C1 segment of cervical spinal cord (tissue), 14 donors: ENCODE data around the gene KLHL25.

Source experiments
- DNase-seq, 14 donors: peaks; one replicate each; lab custom pipeline; 2025; lab: John Stamatoyannopoulos, UW

The KLHL25 gene

GRCh38 chr15:85777250-85778106 is 17.2 kb downstream of the KLHL25 start:
- DNase-seq: no peak

DNA sequence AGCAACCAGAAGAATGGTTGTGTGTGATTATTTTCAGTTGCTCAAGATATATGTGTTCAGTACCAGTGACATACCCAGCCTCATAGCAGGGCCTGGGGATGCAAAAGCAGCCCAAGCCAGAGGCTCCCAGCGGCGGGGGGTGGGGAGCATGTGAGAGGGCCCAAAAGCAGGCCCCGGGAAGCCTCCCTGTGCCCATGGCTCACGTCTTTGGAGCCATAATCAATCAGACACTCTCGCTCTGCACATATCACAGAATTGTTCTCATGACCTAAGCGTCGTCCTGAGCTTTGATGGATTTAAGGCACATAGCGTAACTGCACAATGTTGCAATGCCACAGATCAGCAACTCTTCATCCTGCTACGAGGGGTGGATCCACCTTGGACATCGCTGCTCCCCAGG is 20.8 kb downstream of the KLHL25 start:
- no peak for DNase-seq

DNA sequence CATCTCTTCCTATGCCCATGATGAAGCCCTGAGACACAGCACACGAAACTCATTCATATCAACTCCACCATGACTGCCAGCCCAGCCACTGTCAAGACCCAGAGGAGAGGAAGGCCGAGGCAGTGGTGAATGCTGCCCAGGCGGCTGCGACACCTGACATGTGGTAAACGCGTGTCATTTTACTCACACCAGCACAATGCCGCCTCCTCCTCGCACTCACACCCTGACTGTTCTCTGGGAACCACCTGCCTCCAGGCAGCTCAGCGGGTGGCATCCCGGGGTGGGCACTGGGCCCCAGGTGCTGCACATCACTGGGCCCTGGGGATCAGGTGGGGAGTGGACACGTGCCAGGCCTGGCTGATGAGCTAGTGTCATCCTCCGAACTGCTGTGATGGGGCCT is 21.5 kb downstream of the KLHL25 start:
- DNase-seq: no peak

- DNase-seq: peak in 3 of 14 donors; percentile 8 to 32 (median 11)
Observed at GRCh38 chr15:85772668-85773067, 22.1 kb downstream of the KLHL25 start.

DNA sequence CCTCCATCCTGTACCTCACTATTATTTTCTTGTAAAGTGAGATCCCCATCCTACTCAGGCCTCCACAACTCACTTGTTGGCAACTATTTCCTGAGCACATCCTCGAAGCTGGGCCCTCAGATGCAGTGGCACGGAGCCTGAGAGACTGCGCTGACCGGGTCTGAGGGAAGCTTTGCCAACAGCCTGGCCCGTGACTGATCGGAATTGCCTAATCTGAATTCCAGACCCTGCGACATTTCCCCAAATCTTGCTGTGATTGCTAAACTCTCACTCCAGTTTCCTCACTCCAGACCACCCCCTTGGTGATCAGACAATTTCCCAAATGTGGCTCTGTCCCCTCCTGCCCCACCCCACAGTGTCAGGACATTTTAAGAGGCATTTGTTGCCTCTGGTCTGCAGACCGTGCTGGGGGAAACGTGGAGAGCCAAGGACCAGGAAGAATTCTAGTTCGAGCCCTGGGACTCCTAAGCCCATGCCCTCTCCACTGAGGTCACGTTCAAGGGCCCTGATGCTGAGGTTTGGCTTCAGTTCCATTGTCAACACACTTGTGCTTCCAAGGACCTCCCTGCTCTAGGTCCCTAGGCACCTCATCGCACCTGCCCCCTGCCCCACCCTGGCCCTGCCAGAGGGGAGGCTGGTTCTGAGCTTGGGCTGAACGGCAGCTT is 22.8 kb downstream of the KLHL25 start:
- peak in 1 of 14 donors; percentile 40 for DNase-seq

- no peak for DNase-seq
Observed at GRCh38 chr15:85771271-85771670, 23.5 kb downstream of the KLHL25 start.

GRCh38 chr15:85770096-85771041 is 24.4 kb downstream of the KLHL25 start:
- no peak for DNase-seq

DNA sequence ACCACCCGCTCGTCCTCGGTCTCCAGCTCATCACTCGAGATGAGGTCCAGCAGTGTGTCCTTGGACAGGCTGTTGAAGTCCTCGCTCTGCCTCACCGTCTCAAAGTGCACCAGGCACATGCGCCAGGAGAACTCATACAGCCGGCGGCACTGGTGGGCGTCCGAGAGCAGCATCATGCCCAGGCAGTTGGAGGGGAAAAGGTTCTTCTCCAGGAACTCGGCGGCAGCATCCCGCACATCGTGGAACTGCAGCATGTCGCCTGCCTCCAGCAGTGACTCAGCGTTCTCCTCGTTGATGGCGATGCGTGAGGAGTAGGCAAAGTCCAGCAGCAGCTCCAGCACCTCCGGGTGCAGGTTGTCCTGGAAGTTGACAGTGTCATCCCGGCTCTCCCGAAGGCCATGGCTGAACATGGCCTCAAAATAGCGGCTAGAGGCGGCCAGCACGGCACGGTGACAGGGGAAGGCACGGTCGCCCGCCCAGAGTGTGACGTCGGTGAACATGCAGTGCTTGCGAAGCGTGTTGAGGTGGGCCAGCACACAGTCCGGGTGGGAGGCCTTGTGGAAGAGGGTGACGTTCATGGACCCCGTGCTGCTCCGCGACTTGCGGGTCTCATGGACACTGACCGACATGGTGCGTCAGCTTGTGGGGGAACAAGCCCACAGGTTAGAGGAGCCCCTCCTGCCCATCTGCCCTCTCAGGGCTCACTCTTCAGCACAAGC is 25.4 kb downstream of the KLHL25 start:
- no peak for DNase-seq

- no peak for DNase-seq
Observed at GRCh38 chr15:85768595-85769168, 26.0 kb downstream of the KLHL25 start.

DNA sequence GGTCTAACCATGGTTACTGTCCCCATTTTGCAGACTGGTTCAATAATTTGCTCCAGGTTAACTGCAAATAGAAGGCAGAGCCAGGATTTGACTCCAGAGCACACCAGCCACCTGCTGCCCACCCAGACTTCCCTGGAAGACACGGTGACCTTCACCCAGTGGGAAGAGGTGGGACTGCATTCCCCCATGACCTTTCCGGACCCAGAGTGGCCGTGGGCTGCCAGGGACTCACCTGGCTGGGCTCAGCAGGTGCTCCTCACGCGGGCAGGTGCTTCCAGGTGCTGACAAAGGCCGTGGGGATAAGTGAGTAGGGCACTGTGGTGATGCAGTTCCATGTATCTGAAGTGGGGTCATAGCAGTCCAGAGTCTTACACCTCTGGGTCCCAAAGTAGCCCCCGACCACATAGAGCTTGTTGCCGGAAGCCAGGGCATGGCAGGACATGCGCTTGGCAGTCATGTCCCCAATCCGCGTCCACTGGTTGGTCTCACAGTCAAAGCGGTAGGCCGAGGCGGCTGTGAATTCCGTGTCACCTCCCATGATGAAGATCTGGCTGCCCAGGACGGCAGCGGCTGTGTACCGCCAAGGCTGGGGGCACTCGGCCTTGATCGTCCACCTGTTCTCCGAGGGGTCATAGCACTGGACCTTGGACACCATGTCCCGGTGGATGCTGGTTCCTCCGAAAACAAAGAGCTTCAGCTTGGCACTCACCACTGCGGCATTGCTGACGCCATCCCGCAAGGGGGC is 26.8 kb downstream of the KLHL25 start:
- no peak for DNase-seq

GRCh38 chr15:85766001-85766831 is 28.5 kb downstream of the KLHL25 start:
- peak in 6 of 14 donors; percentile 18 to 71 (median 26) for DNase-seq

GRCh38 chr15:85764649-85765277 is 30.0 kb downstream of the KLHL25 start:
- DNase-seq: no peak

GRCh38 chr15:85763673-85764633 is 30.8 kb downstream of the KLHL25 start:
- peak in 2 of 14 donors; percentile 12 to 47 for DNase-seq

- peak in 6 of 14 donors; percentile 42 to 66 (median 54) for DNase-seq
Observed at GRCh38 chr15:85763157-85763556, 31.6 kb downstream of the KLHL25 start.

GRCh38 chr15:85762756-85763127 is 32.0 kb downstream of the KLHL25 start:
- peak in 3 of 14 donors; percentile 42 to 60 (median 52) for DNase-seq

DNA sequence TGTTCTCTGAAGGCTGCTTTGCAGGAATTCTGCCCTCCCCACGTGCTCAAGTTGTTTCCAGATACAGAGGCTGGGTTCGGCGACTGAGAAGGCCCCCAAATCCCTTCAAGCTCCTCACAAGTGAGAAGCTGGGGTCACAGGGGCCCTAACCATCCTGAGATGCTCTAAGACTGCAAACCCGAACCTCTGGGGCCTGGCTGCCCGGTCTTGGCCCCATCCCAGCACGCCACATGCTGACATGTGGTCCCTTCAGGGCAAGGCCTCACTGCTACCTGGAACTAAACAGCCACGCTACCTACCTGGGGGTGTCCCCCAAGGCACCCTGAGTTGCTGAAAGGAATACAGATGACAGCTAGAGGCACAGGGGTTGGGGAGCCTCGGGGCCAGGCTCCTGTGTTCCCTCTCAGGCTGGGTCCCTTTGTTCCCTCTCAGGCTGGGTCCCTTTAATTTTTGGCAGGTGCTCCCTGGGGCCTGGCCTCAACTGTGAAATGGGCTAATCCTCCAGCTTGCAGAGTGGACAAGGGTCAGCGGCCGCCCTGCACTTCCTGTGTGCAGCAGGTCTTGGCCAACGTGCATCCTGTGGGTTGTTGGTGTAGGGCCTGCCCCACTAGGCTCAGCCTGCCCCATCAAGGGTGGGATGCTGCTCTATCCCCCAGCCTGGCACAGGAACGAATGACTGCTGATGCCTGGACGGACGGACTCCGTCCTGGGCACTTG is 32.5 kb downstream of the KLHL25 start:
- DNase-seq: no peak

- DNase-seq: no peak
Observed at GRCh38 chr15:85761635-85762034, 33.1 kb downstream of the KLHL25 start.
